ENCODE measurements around the gene NCKAP5. TPM values are rescaled to one million over a fixed set of nuclear protein-coding genes. Genes with fewer than 3 reads are reported as not detected.

The NCKAP5 gene
- polyA plus RNA-seq, 1 experiment: 16.6 TPM

GRCh38 chr2:133193544-133194361 is 374.5 kb downstream of the NCKAP5 start:
- no peak overlapping the region for H3K4me3 ChIP-seq (ENCODE audit: low read depth, low read length)
- CTCF ChIA-PET: interaction anchor here (0.7 to 1.6 kb wide), 5 partner anchors 12 to 651 kb away, joined by 3 to 6 read pairs (median 4); no protein-coding TSS in a partner anchor
- POLR2A ChIA-PET: interaction anchor here (0.7 kb wide), 1 partner anchor 442 kb away, joined by 3 read pairs; no protein-coding TSS in a partner anchor
- no peaks in the 10 kb centered on the region for H3K27me3 ChIP-seq (ENCODE audit: control insufficient read depth, insufficient read depth, low read length)
- H3K27ac ChIP-seq (ENCODE audit: low read depth, low read length): no peak overlapping the region
- no peaks in the 10 kb centered on the region for H3K9me3 ChIP-seq (ENCODE audit: control insufficient read depth, insufficient read depth, low read length)
- TF ChIP-seq, protein P1, sequence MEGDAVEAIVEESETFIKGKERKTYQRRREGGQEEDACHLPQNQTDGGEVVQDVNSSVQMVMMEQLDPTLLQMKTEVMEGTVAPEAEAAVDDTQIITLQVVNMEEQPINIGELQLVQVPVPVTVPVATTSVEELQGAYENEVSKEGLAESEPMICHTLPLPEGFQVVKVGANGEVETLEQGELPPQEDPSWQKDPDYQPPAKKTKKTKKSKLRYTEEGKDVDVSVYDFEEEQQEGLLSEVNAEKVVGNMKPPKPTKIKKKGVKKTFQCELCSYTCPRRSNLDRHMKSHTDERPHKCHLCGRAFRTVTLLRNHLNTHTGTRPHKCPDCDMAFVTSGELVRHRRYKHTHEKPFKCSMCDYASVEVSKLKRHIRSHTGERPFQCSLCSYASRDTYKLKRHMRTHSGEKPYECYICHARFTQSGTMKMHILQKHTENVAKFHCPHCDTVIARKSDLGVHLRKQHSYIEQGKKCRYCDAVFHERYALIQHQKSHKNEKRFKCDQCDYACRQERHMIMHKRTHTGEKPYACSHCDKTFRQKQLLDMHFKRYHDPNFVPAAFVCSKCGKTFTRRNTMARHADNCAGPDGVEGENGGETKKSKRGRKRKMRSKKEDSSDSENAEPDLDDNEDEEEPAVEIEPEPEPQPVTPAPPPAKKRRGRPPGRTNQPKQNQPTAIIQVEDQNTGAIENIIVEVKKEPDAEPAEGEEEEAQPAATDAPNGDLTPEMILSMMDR (IDR thresholded peaks at IDR 0.05; ENCODE audit: low read depth, low read length): no peak
- DNase-seq (ENCODE audit: low read depth, low spot score): no peak

GRCh38 chr2:133192028-133192427 is 376.2 kb downstream of the NCKAP5 start:
- no peak for DNase-seq (ENCODE audit: low read depth, low spot score)
- no peaks in the 10 kb centered on the region for H3K27me3 ChIP-seq (ENCODE audit: control insufficient read depth, insufficient read depth, low read length)
- no peak overlapping the region for H3K27ac ChIP-seq (ENCODE audit: low read depth, low read length)
- POLR2A ChIA-PET: no interaction called here
- H3K4me3 ChIP-seq (ENCODE audit: low read depth, low read length): no peak overlapping the region
- H3K9me3 ChIP-seq (ENCODE audit: control insufficient read depth, insufficient read depth, low read length): no peaks in the 10 kb centered on the region
- TF ChIP-seq, protein P1 (IDR thresholded peaks at IDR 0.05; ENCODE audit: low read depth, low read length): peak; percentile 26; the same call in 1 of the 2 replicates
- CTCF ChIA-PET: no interaction called here

- ChIA-PET POLR2A (no interaction called here), CTCF (interaction anchor here (0.6 kb wide), 1 partner anchor 631 kb away, joined by 8 read pairs; no protein-coding TSS in a partner anchor)
- no peaks in the 10 kb centered on the region for H3K9me3 ChIP-seq (ENCODE audit: control insufficient read depth, insufficient read depth, low read length)
- TF ChIP-seq, protein P1 (IDR thresholded peaks at IDR 0.05; ENCODE audit: low read depth, low read length): no peak
- H3K27me3 ChIP-seq (ENCODE audit: control insufficient read depth, insufficient read depth, low read length): no peaks in the 10 kb centered on the region
- H3K4me3 ChIP-seq (ENCODE audit: low read depth, low read length): no peak overlapping the region
- H3K27ac ChIP-seq (ENCODE audit: low read depth, low read length): no peak overlapping the region
- DNase-seq (ENCODE audit: low read depth, low spot score): peak; percentile 29
Measured at GRCh38 chr2:133177196-133177595, 391.1 kb downstream of the NCKAP5 start.

DNA sequence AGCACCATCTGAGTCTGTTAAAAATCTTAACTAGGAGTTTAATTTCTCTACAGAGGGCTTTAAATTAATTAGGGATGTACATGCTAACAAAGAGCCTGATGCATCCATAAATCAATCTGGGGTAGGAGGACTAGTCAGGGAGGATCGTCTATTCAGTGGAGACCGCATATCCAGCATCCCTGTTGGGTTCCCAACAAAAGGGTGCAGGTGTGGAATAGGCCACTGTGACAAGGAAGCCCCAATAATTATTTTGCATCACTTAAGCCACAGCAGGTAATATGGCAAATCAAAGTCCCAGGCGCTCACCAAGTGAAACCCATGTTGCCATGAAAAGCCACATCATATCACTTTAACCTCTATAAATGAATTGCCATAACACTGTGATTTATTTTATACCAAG is 392.3 kb downstream of the NCKAP5 start:
- CTCF ChIA-PET: no interaction called here
- POLR2A ChIA-PET: no interaction called here
- Histone ChIP-seq H3K9me3 (ENCODE audit: control insufficient read depth, insufficient read depth, low read length) (no peaks in the 10 kb centered on the region), H3K27me3 (ENCODE audit: control insufficient read depth, insufficient read depth, low read length) (no peaks in the 10 kb centered on the region), H3K27ac (ENCODE audit: low read depth, low read length) (no peak overlapping the region), H3K4me3 (ENCODE audit: low read depth, low read length) (no peak overlapping the region)
- DNase-seq (ENCODE audit: low read depth, low spot score): no peak
- TF ChIP-seq, protein P1 (IDR thresholded peaks at IDR 0.05; ENCODE audit: low read depth, low read length): no peak

DNA sequence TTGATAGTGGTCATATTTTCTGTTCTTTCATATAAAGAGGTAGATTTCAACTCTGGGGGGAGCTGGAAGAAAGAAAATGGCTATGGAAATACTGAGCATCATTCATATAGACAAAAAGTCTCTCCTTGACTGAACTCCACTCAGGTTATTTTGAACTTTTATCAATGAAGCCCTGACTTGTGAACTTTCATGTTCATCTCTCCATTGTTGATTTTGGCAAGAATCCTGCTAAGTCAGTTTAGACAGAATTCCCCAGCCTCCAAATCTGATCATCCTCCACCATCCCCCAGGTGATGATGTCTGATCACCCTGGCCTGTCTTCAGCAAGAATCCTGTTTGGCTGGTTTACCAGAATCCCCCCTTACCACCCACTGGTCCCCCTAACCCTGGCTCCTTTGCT is 395.0 kb downstream of the NCKAP5 start:
- ChIA-PET POLR2A (no interaction called here), CTCF (interaction anchor here (0.7 to 1.7 kb wide), 2 partner anchors 626 to 671 kb away, joined by 3 to 4 read pairs; no protein-coding TSS in a partner anchor)
- H3K27ac ChIP-seq (ENCODE audit: low read depth, low read length): no peak overlapping the region
- no peak overlapping the region for H3K4me3 ChIP-seq (ENCODE audit: low read depth, low read length)
- TF ChIP-seq, protein P1 (IDR thresholded peaks at IDR 0.05; ENCODE audit: low read depth, low read length): no peak
- DNase-seq (ENCODE audit: low read depth, low spot score): no peak
- no peaks in the 10 kb centered on the region for H3K9me3 ChIP-seq (ENCODE audit: control insufficient read depth, insufficient read depth, low read length)
- no peaks in the 10 kb centered on the region for H3K27me3 ChIP-seq (ENCODE audit: control insufficient read depth, insufficient read depth, low read length)

Data from AG04450 (cell line).